ENCODE results near the gene TRIM8. TPM values are rescaled to one million over a fixed set of nuclear protein-coding genes. Genes with fewer than 3 reads are reported as not detected.

TRIM8 gene
- total and polyA plus RNA-seq, 9 of the 15 experiments (the other 6 are each of a cell fraction or from before 2014, with no cell fraction given) = 1.7 to 26.0 (median 9.1) TPM

GRCh38 chr10:102645741-102646609 lies 1.7 kb downstream of the TRIM8 start (continued):
- TF ChIP-seq RERE (CRISPR knock-in tag; IDR thresholded peaks at IDR 0.05; ENCODE audit: borderline replicate concordance) (no peak), EHMT2 (IDR thresholded peaks at IDR 0.05) (no peak), MYBL2 (IDR thresholded peaks at IDR 0.05; ENCODE audit: low read depth) (no peak), MYBL2 (CRISPR knock-in tag; IDR thresholded peaks at IDR 0.05; ENCODE audit: borderline replicate concordance) (no peak), ZBTB8A (IDR thresholded peaks at IDR 0.05; ENCODE audit: partially characterized antibody) (no peak), ETS1 (conservative IDR thresholded peaks at IDR 0.05; ENCODE audit: control insufficient read depth, low read depth, low read length) (no peak), ZNF431 (CRISPR knock-in tag; IDR thresholded peaks at IDR 0.05) (no peak), SMAD2 (IDR thresholded peaks at IDR 0.05; ENCODE audit: low read depth, low read length) (no peak), ZNF76 (CRISPR knock-in tag; IDR thresholded peaks at IDR 0.05; ENCODE audit: borderline replicate concordance) (no peak), ZNF41 (CRISPR knock-in tag; conservative IDR thresholded peaks at IDR 0.05) (no peak), MAZ (CRISPR knock-in tag; conservative IDR thresholded peaks at IDR 0.05 in 1 of 2, IDR thresholded peaks at IDR 0.05 in 1 of 2) (peak in 1 of 2 experiments; percentile 74; a peak in 3 of 4 replicates), MTA3 (IDR thresholded peaks at IDR 0.05; ENCODE audit: borderline replicate concordance) (0 out of 2 replicates have a peak, but pooled peaks have one; percentile 20), BMI1 (IDR thresholded peaks at IDR 0.05; ENCODE audit: low read length) (no peak), IFI16 (CRISPR knock-in tag; IDR thresholded peaks at IDR 0.05) (no peak), TEAD2 (tag; IDR thresholded peaks at IDR 0.05) (no peak), IRF2 (CRISPR knock-in tag; IDR thresholded peaks at IDR 0.05) (no peak)
- TF ChIP-seq, protein P1, sequence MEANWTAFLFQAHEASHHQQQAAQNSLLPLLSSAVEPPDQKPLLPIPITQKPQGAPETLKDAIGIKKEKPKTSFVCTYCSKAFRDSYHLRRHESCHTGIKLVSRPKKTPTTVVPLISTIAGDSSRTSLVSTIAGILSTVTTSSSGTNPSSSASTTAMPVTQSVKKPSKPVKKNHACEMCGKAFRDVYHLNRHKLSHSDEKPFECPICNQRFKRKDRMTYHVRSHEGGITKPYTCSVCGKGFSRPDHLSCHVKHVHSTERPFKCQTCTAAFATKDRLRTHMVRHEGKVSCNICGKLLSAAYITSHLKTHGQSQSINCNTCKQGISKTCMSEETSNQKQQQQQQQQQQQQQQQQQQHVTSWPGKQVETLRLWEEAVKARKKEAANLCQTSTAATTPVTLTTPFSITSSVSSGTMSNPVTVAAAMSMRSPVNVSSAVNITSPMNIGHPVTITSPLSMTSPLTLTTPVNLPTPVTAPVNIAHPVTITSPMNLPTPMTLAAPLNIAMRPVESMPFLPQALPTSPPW (CRISPR knock-in tag; IDR thresholded peaks at IDR 0.05) = peak; percentile 91
- TF ChIP-seq, protein P2, sequence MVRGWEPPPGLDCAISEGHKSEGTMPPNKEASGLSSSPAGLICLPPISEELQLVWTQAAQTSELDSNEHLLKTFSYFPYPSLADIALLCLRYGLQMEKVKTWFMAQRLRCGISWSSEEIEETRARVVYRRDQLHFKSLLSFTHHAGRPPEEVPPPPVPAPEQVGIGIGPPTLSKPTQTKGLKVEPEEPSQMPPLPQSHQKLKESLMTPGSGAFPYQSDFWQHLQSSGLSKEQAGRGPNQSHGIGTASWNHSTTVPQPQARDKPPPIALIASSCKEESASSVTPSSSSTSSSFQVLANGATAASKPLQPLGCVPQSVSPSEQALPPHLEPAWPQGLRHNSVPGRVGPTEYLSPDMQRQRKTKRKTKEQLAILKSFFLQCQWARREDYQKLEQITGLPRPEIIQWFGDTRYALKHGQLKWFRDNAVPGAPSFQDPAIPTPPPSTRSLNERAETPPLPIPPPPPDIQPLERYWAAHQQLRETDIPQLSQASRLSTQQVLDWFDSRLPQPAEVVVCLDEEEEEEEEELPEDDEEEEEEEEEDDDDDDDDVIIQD (CRISPR knock-in tag; IDR thresholded peaks at IDR 0.05) = no peak
